Activated CD8-positive, alpha-beta memory T cell treated with anti-CD3 and anti-CD28 coated beads, Interleukin-2, amount 50 U/mL, for 4 hours (primary cell): ENCODE measurements around the gene IL17RB.

Experiments
- DNase-seq: peaks from one replicate; pipeline ENCODE4 v3.0.0-alpha.2; 2020

IL17RB gene

DNA sequence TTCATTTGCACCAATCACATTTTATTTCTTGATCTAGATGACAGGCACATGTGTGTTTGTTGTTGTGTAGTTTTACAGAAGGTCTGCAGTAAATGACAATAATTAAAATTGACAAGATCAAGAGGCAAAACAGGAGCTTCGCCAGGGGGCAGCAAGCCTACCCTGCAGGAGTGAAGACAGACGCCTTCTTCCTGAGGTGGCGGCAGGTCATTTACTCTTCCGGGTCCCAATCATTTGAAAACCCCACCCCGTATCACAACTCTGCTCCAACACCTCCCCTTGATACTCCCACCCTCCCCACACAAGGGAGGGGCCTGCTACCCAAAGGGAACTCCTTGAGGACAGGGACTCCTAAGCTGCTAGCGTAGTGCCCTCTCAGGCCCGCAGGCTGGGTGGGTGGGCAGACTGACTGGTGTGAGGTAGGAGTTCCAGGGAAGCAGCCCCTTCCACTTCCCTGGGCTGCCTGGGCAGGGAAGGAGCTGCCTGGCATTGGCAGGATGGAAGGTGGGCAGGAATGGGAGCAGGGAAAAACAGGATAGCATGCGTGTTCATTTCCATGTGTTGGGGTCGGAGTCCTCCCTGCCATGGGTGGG is 13.2 kb upstream of the IL17RB start:
- no peak for DNase-seq

DNA sequence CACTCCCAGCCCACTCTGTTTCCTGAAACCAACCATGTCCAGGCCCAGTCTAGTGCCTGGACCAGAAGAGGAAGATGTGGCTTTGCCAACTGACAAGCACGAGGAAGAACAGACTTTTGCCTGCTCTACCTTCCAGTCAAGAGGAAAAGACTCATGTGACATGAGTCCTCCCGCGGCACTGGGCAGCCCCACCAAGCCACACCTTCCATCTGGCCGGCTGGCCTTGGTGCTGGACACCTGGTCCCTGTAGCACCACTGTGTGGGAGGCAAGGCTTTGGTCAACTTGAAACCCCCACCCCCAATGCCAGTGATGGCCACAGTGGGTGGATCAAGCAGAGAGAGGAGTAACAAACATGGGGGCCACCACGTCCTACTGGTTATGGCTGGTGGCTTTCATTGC is 12.7 kb upstream of the IL17RB start:
- no peak for DNase-seq

GRCh38 chr3:53834429-53835095 is 11.8 kb upstream of the IL17RB start:
- DNase-seq = no peak

DNA sequence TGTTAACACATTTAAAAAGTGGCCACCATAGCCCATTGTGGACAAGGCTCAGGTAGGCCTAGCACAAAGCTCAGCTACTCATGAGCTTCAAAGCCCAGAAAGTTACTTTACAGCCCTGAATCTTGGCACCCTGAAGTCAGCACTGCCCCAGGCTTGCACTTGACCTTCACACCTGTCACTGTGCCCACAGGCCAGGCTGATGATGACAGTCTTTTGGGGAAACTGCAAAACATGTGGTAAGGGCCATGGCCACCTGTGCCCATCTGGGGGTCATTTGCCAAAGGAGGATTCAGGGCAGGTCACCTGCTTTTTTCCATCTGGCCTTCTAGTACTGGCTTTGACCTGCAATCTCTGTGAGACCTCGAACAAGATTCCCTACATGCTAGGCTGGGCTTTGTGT is 11.1 kb upstream of the IL17RB start:
- DNase-seq = no peak

DNA sequence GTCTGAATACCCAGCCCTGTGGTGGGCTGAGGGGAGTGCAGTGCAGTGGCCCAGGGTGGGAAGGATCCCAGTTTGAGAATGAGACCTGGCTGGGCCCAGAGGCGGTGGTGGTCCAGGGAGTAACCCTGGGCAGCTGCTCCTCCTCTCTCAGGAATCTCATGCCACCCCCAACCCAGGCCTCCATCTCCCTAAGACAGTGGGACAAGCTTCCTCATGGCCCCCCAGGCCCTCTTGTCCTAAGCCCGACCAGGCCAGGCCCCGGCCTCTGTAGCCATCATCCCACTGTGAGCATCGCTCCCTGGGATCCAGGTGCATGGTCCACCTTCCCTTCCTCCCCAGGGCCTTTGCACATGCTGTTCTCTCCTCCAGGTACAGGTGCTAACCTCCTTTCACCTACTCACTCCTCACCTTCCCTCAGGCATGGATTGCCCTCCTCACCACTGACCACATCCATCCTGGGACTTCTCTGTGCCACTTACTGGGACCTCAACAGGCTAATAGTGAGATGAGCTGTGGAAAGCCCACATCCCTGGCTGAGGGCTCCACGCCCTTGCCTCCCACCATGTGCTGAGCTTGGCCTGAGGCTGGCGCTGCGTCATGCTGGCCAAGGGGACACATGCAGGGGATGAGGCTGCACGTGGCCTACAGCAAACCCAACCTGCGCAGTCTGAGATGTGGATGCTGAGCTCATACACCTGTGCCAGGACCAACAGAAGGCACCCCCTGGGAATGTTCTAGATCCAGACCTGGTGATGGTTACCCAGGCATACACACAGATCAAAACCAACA is 10.1 kb upstream of the IL17RB start:
- DNase-seq = no peak

DNA sequence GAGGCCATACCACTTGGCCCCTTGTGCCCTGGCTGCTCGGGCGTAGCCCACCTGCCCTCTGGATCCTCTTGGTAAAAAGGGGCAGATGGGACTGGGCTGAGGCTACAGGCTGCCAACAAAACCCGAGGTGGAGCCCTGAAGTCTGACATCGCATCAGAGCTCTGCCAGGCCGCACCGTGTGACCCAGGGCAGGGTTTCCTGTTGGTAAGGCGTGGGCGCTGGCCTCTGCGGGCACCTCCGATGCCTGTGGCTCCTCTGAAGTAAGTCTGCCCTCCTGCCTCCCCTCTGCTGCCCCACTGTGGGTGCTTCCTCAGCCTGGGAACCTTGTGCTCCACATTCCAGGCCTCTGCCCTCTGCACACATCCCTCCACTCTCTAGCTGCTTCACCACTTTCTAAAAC is 9.0 kb upstream of the IL17RB start:
- DNase-seq = no peak

GRCh38 chr3:53841296-53841695 is 5.1 kb upstream of the IL17RB start:
- DNase-seq = no peak

DNA sequence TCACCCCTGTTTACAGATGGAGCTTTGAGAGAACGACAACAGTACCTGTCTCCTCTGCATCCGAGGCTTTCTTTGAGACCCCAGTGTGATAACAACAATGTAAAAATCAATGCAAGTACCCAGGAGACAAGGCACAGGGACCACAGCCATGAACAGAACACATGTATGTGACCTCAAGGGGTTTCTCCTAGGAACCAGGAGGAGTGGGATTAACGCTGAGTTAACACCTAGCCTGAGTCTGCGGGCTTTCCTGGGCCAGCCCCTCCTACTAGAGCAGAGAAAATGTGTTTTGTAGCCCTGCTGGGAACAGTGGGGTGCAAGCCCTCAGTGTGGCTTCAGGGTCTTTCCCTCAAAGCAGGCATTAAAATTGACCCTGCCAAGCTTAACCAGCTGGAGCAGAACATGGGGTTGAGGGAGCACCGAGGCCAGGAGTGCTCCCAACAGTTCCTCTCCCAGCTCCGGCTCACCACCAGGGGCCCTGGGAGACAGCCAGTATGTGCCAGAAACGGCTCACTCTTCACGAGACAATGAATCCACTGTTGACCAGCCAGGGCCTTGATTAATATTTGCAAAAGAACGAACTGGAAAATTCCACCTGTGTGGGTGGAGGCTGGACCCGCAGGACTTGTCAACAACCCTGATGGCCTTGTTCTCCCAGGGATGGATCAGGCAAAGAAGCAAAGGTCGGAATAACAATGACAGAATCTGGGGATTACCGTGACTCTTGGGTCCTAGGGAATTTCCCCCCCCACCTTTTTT is 3.8 kb upstream of the IL17RB start:
- DNase-seq = no peak

GRCh38 chr3:53843195-53844177 is 2.9 kb upstream of the IL17RB start:
- DNase-seq = no peak

DNA sequence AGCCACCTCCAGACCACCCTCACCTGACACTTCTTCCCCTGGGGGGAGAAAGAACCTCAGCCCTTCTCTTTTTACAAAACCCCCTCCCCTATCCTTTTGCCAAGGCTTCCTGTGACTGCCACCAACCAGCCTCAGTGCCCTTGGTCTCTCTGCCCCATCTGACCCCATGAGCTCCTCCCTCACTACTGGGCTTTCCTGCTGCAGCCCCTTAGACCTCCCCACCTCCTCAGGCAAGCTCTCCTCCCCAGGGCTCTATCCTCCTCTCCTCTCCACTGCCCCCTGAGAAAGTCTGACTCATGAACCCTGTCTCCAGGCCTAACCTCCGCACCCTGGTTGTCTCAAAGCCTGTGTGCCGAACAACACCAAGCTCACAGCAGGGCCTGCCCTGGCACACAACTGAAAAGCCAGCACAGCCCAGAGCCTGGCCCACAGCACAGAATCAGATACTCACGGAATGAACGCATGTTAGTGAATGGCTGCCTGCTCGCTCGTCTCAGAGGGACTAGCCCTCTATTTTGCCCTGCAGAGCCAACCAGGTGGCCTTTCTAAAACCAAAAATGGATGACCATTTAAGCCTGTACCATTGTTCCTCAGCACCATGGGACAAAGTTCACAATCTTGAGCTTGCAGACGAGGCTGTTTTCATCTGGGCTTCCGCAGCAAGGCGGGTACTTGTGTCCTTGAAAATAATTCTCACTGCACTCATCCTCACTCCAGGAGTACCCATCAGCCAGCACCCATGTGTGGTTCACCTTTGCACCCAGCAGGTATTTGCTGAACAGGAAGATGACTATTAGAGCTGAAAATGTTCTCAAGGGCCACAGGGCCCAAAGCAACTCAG is 1.9 kb upstream of the IL17RB start:
- no peak for DNase-seq

GRCh38 chr3:53845103-53845880 is 1.1 kb upstream of the IL17RB start:
- DNase-seq = no peak

DNA sequence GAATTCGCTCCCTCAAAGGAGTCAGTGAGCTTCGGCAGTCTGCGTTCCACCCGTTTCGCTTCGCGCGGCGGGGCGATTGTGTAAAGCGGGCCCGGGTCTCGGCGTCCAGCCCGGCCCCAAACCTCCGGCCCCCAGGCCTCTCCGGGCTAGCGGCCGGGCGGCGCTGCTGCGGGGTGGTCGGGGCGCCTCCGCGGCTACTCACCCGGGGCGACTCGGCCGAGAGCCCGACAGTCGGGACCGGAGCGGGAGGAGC is 561 bp upstream of the IL17RB start:
- DNase-seq = no peak

GRCh38 chr3:53846851-53847155 is 435 bp downstream of the IL17RB start:
- no peak for DNase-seq

- DNase-seq = no peak
Measured at GRCh38 chr3:53849916-53850315, 3.5 kb downstream of the IL17RB start.

- DNase-seq = no peak
Measured at GRCh38 chr3:53850895-53851294, 4.5 kb downstream of the IL17RB start.

DNA sequence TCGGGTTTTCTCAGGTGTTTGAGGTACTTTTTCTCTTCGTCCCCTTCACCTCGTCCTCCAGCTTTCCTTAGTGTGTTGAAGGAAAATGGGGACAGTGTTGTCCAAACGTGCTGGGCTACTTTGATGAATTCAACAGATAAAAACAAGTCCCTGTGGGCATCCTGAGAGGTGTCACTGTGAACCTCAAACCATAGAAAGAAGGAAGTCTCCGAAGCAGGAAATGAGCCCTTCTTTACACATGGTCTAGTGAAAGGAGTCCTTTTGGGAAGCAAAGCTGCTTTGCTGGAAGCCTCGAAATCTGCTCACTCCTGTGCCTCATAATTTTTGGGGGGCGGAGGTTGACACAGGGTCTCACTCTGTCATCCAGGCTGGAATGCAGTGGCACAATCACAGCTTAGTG is 10.6 kb downstream of the IL17RB start:
- no peak for DNase-seq

DNA sequence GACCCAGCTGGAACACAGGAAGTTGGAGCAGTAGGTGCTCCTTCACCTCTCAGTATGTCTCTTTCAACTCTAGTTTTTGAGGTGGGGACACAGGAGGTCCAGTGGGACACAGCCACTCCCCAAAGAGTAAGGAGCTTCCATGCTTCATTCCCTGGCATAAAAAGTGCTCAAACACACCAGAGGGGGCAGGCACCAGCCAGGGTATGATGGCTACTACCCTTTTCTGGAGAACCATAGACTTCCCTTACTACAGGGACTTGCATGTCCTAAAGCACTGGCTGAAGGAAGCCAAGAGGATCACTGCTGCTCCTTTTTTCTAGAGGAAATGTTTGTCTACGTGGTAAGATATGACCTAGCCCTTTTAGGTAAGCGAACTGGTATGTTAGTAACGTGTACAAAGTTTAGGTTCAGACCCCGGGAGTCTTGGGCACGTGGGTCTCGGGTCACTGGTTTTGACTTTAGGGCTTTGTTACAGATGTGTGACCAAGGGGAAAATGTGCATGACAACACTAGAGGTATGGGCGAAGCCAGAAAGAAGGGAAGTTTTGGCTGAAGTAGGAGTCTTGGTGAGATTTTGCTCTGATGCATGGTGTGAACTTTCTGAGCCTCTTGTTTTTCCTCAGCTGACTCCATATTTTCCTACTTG is 11.9 kb downstream of the IL17RB start:
- DNase-seq = no peak

- DNase-seq = no peak
Measured at GRCh38 chr3:53859178-53859577, 12.8 kb downstream of the IL17RB start.

GRCh38 chr3:53860196-53860595 is 13.8 kb downstream of the IL17RB start:
- DNase-seq = no peak

DNA sequence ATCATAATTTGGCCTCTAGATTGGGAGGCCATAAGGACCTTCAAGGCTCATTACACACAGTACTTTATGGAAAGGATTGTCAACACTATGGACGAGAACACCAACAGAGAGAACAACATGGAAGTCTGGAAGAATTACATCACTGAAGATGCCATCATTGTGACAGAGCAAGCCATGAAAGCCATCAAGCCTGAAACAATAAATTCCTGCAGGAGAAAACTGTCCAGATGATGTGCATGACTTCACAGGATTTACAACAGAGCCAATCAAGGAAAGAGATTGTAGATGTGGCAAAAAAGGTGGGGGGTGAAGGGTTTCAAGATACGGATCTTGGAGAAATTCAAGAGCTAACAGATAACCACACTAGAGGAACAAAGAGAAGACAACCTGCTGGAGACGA is 15.9 kb downstream of the IL17RB start:
- DNase-seq = no peak

GRCh38 chr3:53863145-53863544 is 16.8 kb downstream of the IL17RB start:
- no peak for DNase-seq
